NCI-H128 (cell line): Measurements from ENCODE around the gene BTG1.

ENCODE experiments used
- DNase-seq: peaks from one replicate; lab custom pipeline; 2025; ENCODE audit not compliant: unreplicated experiment; lab: John Stamatoyannopoulos, UW

Gene BTG1

GRCh38 chr12:92134638-92135274 is 10.9 kb downstream of the BTG1 start:
- DNase-seq: no peak

GRCh38 chr12:92133795-92134637 is 11.6 kb downstream of the BTG1 start:
- DNase-seq: no peak

DNA sequence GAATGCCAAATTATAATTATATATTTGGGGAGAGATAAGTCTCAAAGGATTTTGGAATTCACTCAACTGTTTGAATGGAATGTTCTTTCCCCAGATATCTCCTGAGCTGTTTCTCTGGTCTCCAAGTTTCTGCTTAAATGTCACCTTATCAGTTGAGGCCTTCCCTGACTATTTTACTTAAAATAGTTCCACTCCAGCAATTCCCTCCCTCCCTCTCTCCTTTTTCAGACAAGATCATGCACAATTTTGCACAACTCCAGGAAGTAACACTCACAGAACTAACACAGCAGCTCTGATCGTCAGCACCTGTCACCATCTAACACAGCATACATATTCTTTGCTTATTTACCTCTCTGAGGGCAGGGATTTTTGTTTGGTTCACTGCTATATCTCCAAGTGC is 12.5 kb downstream of the BTG1 start:
- DNase-seq: no peak

- DNase-seq: no peak
Observed at GRCh38 chr12:92132288-92132687, 13.4 kb downstream of the BTG1 start.

DNA sequence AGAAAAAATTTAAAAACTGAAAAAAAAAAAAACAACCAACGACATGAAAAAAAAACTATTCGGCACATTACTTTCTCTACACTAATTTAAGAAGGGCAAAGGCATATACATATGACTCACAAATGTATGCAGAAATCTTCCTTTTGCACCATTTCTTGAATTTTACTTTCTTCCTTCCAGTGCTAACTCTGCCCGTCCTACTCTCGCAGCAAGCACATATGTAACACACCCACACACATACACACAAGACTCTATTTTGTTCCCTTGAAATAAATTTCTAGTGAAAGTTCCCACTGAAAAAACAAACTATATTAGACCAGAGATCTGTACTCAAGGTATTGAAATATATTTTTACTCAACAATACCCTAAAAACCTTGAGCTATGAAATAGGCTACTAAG is 14.6 kb downstream of the BTG1 start:
- no peak for DNase-seq

- DNase-seq: no peak
Observed at GRCh38 chr12:92129609-92130008, 16.0 kb downstream of the BTG1 start.

GRCh38 chr12:92128612-92129011 is 17.0 kb downstream of the BTG1 start:
- DNase-seq: no peak

DNA sequence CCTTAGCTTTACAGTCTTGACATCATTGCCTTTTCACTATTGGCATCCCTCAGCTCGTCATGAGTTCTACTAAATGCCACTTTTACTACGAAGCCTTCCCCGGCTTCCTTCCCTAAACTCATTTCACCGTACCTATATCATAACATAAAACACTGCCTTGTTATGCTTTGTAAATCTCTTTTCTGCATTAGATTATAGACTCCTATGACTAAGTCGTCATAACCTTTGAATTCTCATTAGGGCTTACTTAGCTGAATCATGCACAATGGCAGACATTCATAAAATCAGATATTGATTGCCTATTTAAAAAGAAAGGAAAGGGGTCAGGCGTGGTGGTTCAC is 21.0 kb downstream of the BTG1 start:
- no peak for DNase-seq

GRCh38 chr12:92123780-92124688 is 21.6 kb downstream of the BTG1 start:
- DNase-seq: no peak

DNA sequence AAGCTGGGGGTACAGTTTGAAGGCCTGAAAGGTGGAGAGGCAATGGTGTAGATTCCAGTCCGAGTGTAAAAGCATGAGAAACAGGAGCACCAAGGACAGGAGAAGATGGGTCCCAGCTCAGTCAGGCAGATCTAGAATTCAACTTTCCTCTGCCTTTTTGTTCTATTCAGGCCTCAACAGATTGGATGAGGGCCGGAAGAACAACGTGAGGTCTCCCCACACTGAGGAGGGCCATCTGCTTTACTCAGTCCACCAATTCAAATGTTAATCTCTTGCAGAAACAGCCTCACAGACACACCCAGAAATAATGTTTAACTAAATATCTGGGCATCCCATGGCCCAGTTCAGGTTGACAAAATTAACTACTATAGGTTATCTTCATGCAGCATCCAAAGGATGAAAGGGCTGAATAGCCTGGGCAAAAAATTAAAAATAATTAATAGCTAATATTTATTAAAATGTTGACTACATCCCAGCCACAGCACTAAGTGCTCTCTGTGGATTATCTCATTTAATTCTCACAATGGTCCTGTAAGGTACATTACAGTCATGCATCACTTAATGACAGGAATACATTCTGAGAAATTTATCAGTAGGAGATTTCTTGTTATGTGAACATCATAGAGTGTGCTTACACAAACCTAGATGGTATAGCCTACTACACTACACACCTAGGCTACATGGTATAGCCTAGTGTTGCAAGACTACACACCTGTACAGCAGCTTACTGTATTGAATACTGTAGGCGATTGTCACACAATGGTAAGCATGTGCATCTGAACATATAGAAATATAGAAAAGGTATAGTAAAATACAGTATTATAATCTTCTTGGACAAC is 22.5 kb downstream of the BTG1 start:
- no peak for DNase-seq

GRCh38 chr12:92121826-92122225 is 23.8 kb downstream of the BTG1 start:
- DNase-seq: no peak

GRCh38 chr12:92118826-92119536 is 26.7 kb downstream of the BTG1 start:
- DNase-seq: no peak

DNA sequence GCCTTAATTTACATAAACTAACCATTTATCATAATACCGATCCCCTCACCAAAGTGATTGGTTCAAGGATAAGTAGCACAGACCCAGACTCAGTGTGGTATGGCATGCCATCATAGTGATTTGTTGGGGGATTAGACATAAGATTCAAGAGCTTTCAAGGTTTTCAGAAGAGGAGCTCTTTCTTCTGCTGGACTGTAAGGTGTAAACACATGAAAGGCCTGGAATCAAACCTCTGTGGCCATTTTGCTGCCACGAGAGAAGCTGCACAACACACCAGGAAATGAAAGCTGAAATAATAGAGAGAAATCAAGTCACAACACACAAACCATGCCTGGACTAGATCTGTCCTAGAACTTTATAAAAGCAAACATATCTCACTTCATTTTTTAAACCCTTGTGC is 30.8 kb downstream of the BTG1 start:
- no peak for DNase-seq

- DNase-seq: no peak
Observed at GRCh38 chr12:92111256-92111655, 34.4 kb downstream of the BTG1 start.

DNA sequence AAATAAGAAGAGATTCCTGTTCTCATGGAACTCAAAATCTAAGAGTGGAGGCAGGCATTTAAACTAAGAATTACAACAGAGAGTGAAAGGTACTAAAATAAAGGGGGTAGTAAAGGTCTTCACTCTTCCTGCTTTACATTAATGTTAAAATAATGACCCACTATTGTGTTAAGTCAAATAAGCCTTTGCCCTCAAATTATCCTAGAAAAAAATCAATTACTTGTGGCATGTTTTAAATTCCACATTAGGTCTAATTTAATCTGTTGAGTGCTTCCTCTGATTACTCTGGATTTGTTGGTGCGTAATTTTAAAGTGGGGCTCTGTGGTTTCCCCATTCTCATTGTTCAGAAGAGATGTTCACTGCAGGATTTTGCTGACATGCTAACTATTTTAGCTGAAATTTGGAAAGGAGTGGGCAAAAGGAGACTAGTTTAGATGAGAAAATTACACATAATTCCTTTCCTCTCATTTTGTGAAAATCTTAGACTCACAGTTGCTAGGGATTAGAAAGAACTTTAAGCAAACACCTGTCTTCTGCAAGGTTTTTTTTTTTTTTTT is 35.5 kb downstream of the BTG1 start:
- no peak for DNase-seq

GRCh38 chr12:92109613-92110012 is 36.0 kb downstream of the BTG1 start:
- no peak for DNase-seq

- DNase-seq: no peak
Observed at GRCh38 chr12:92108651-92109050, 37.0 kb downstream of the BTG1 start.

DNA sequence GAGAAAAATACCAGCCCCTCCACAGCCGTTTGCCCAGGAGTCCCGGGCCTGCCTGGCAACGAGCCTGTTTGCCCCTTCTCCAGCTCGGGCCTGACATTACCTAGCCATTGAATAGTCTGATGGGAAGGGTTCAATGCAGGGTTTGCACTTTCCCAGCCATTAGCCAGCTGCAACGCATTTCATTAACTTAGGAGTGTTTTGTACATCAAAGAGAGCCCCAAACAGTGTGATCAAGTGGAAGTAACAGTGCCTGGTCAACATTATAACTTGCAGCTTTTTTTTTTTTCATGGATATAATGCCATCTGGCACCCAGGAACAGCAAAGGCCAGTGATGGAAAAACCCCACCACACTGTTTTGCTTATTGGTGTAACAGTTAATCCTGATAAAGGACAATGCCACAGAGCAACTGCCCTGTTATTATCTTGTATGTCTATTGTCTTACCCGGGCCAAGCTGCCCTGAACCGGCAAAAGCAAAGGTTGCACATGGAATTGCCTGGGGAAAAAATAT is 38.0 kb downstream of the BTG1 start:
- DNase-seq: peak; percentile 84

DNA sequence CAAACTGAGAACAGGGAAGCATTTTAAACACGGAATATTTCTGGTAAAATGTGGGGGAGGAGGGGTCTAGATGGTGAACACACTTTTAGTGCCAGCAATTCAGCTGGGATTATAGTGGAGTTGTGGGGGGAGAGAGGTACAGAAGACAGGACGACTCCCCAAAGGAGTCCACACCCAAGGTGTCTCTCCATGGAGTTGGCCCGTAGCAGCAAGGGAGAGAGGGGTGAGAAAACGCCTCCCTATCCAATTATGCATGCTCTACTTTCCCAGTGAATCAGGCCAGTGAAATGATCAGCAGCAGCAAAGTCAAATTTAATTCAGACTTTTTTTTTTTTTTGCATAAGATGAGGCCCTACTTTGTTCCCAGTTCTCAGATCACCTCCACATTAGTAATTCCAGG is 38.6 kb downstream of the BTG1 start:
- no peak for DNase-seq

GRCh38 chr12:92105676-92106075 is 40.0 kb downstream of the BTG1 start:
- DNase-seq: no peak
